Measurements from ENCODE around the gene CAVIN3. TPM values are rescaled to one million over a fixed set of nuclear protein-coding genes. Genes with fewer than 3 reads are reported as not detected.

Gene CAVIN3
- total RNA-seq, 3 donors from 2014 or later = 4.6 to 21.3 (median 20.7) TPM

GRCh38 chr11:6332066-6332465, 11.8 kb upstream of the CAVIN3 start:
- intact Hi-C loops (cut with DNase I, micrococcal nuclease) = no loop called here
- ATAC-seq (no peak), DNase-seq (no peak)
- Histone ChIP-seq H3K4me3 (no peak overlapping the region), H3K36me3 (ENCODE audit: low read depth) (no peaks in the 10 kb centered on the region), H3K9me3 (no peaks in the 10 kb centered on the region), H3K4me1 (ENCODE audit: low read depth) (no peaks in the 10 kb centered on the region)
- TF ChIP-seq, protein P1, sequence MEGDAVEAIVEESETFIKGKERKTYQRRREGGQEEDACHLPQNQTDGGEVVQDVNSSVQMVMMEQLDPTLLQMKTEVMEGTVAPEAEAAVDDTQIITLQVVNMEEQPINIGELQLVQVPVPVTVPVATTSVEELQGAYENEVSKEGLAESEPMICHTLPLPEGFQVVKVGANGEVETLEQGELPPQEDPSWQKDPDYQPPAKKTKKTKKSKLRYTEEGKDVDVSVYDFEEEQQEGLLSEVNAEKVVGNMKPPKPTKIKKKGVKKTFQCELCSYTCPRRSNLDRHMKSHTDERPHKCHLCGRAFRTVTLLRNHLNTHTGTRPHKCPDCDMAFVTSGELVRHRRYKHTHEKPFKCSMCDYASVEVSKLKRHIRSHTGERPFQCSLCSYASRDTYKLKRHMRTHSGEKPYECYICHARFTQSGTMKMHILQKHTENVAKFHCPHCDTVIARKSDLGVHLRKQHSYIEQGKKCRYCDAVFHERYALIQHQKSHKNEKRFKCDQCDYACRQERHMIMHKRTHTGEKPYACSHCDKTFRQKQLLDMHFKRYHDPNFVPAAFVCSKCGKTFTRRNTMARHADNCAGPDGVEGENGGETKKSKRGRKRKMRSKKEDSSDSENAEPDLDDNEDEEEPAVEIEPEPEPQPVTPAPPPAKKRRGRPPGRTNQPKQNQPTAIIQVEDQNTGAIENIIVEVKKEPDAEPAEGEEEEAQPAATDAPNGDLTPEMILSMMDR (IDR thresholded peaks at IDR 0.05) = no peak

- TF ChIP-seq, protein P1 (IDR thresholded peaks at IDR 0.05) = no peak
- Histone ChIP-seq H3K4me1 (ENCODE audit: low read depth) (no peaks in the 10 kb centered on the region), H3K4me3 (no peak overlapping the region), H3K36me3 (ENCODE audit: low read depth) (no peaks in the 10 kb centered on the region), H3K9me3 (no peaks in the 10 kb centered on the region)
- intact Hi-C loops (cut with DNase I, micrococcal nuclease) = no loop called here
- no peak for ATAC-seq
- no peak for DNase-seq
Observed at GRCh38 chr11:6328321-6328720, 8.0 kb upstream of the CAVIN3 start.

DNA sequence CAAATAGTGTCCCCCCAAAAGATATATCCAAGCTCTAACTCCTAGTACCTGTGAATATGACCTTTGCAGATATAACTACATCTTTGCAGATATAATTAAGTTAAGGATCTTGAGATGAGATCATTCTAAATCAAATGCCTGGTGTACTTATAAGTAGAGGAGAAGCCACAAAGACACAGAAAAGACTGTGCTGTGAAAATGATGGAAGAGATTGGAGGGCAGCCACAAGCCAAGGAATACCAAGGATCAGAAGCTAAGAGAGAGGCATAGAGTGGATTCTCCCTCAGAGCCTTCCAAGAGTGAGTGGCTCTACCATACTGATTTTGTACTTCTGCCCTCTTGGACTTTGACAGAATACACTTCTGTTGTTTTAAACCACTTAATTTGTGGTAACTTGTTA, 7.5 kb upstream of the CAVIN3 start:
- TF ChIP-seq, protein P1 (IDR thresholded peaks at IDR 0.05) = no peak
- Histone ChIP-seq H3K36me3 (ENCODE audit: low read depth) (no peaks in the 10 kb centered on the region), H3K4me3 (no peak overlapping the region), H3K9me3 (no peaks in the 10 kb centered on the region), H3K4me1 (ENCODE audit: low read depth) (no peaks in the 10 kb centered on the region)
- no peak for DNase-seq
- ATAC-seq = no peak
- intact Hi-C loops (cut with DNase I, micrococcal nuclease) = no loop called here

DNA sequence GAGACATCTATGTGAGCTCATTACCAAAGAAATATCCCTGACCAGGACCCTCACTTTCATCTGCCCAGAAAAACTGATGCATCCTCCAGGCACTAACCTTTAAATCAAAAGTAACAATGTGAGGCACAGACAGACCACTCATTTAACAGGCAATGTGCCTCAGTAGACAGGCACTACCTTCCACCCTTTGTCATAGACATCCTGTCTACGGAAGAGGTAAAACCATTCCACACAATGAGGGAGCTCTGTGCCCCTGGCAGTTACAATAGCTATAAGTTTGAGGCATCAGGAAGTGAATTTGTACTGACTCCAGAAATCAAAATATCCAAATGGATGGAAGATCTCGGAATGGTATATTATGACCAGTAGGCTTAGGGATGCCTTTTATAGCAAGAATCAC, 6.7 kb upstream of the CAVIN3 start:
- TF ChIP-seq, protein P1 (IDR thresholded peaks at IDR 0.05) = no peak
- no peaks in the 10 kb centered on the region for H3K9me3 ChIP-seq

DNA sequence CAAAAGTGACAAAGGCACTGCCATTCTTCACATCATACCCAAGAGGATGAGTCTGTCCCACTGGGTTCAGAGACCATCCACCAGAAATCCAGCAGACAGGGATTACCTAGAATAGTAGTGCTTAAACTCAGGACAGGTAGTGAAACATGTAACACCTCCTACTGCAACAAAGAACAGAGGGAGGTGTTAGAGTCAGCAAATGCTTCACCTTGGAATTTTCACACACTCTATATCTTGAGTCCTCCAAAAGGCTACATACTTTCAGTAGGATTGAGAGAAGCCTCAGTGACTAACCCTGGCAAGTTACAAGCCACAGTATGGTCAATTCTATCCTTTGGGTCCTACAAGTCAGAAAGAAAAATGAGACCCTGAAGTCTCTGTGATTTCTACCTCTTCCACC, 6.0 kb upstream of the CAVIN3 start:
- no peaks in the 10 kb centered on the region for H3K36me3 ChIP-seq (ENCODE audit: low read depth)

More for the DNA sequence above, 6.7 kb upstream of the CAVIN3 start:
- H3K36me3 ChIP-seq (ENCODE audit: low read depth) = no peaks in the 10 kb centered on the region
- H3K4me3 ChIP-seq = no peak overlapping the region
- intact Hi-C loops (cut with DNase I, micrococcal nuclease) = no loop called here
- ATAC-seq (no peak), DNase-seq (no peak)
- no peaks in the 10 kb centered on the region for H3K4me1 ChIP-seq (ENCODE audit: low read depth)

More for the DNA sequence above, 6.0 kb upstream of the CAVIN3 start:
- intact Hi-C loops (cut with DNase I, micrococcal nuclease) = no loop called here
- H3K9me3 ChIP-seq = no peaks in the 10 kb centered on the region
- DNase-seq = no peak
- H3K4me3 ChIP-seq = no peak overlapping the region
- ATAC-seq = no peak
- H3K4me1 ChIP-seq (ENCODE audit: low read depth) = no peaks in the 10 kb centered on the region
- TF ChIP-seq, protein P1 (IDR thresholded peaks at IDR 0.05) = no peak

Data from mucosa of descending colon (tissue), 3 donors.